Measurements from ENCODE around the gene HSPA1B. TPM values are rescaled to one million over a fixed set of nuclear protein-coding genes. Genes with fewer than 3 reads are reported as not detected.

The HSPA1B gene
- 101 and 110 TPM in 2 replicates for total RNA-seq

DNA sequence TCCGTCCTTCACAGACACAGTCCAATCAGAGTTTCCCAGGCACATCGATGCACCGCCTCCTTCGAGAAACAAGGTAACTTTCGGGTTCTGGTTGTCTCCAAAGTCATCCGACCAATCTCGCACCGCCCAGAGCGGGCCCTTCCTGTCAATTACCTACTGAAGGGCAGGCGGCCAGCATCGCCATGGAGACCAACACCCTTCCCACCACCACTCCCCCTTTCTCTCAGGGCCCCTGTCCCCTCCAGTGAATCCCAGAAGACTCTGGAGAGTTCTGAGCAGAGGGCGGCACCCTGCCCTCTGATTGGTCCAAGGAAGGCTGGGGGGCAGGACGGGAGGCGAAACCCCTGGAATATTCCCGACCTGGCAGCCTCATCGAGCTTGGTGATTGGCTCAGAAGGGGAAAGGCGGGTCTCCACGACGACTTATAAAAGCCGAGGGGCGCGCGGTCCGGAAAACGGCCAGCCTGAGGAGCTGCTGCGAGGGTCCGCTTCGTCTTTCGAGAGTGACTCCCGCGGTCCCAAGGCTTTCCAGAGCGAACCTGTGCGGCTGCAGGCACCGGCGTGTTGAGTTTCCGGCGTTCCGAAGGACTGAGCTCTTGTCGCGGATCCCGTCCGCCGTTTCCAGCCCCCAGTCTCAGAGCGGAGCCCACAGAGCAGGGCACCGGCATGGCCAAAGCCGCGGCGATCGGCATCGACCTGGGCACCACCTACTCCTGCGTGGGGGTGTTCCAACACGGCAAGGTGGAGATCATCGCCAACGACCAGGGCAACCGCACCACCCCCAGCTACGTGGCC is at the start of gene HSPA1B:
TSS of gene HSPA1B (plus strand) at position 453 of the 794 bp plus-strand sequence. CDS start at position 666, 213 bp downstream.

DNA sequence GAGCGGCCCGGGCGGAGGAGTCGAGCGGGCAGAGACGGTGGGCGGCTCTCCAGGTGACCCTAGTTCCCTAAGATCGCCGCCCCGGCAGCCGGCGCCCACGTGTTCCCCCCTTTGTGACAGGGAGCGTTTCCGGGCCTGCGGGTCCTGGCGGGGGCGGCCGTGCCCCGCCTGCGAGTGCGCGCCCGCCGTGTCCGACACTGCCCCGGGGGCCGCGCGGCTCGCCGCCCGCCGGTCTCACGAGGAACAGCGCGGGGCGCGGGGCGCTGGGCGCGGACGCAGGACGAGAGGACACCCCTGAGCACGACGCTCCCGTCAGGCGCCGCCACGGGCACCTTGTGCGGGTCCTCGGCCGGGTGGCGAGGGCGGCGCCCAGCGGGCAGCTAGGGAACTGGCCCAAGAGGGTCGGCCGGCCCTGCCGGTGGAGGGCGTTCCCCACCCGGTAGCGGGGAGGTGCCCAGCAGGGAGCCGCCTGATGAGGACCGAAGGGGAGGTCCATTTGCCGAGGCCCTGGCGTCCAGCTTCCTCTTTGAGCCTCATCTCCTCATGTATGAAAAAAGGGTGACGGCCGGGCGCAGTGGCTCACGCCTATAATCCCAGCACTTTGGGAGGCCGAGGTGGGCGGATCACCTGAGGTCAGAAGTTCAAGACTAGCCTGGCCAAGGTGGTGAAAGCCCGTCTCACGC is 31.8 kb upstream of the HSPA1B start, which contains the start of gene VARS1:
TSS of gene VARS1 (minus strand) at position 137 of the 683 bp plus-strand sequence. CDS start 535 bp downstream, outside the sequence.

DNA sequence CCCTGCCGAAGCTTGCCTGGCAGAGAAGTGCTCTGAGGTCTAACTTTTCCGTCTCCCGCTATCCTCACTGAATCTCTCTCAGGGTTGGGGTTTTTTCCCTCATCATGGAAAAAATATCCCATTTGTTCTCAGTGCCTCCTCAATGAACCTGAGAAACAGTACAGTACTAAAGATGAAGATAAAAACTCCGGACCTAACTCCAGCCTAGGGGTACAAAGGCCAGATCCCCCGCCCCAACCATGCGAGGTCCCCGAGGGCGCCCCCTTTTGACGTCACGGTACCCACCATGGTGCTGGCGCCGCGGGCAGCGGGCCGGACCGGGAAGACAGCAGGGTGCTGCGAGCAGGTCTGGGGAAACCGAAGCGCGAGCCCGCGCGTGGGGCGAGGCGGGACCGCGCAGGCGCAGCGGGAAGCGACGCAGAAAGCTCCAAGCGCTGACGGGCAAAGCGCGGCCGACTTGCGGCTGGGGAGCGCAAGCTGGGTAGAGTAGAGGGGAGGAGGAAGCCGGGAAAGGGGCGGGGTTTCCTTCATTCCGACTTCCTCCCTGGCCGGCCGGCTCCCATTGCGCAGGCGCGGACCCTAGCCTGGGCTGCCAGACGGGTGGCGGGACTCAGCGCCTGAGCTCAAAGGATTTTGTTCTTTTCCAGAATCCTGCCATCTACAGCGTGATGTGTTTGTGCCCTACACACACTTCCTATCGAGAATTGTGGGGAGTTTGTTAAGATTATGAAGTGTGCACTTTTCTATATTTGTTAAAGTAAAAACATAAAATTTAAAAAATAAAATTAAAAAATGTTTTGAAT is 20.9 kb upstream of the HSPA1B start, which contains the start of gene LSM2:
TSS of gene LSM2 (minus strand) at position 497 of the 803 bp plus-strand sequence. CDS start at position 288, 209 bp downstream.

DNA sequence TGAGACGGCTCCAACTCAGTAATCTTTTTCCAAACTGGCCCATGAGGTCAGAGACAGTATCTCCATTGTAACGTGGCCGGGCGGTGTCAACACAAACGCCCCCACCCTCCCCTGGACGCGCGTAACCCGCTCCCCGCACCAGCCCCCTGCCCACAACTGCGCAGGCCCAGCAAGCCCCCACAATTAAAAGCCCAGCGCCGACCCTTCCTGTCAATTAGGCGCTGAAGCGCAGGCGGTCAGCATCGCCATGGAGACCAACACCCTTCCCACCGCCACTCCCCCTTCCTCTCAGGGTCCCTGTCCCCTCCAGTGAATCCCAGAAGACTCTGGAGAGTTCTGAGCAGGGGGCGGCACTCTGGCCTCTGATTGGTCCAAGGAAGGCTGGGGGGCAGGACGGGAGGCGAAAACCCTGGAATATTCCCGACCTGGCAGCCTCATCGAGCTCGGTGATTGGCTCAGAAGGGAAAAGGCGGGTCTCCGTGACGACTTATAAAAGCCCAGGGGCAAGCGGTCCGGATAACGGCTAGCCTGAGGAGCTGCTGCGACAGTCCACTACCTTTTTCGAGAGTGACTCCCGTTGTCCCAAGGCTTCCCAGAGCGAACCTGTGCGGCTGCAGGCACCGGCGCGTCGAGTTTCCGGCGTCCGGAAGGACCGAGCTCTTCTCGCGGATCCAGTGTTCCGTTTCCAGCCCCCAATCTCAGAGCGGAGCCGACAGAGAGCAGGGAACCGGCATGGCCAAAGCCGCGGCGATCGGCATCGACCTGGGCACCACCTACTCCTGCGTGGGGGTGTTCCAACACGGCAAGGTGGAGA is 12.3 kb upstream of the HSPA1B start, which contains the start of the genes HSPA1A and HSPA1L:
TSS of gene HSPA1A (plus strand) at position 519 of the 814 bp plus-strand sequence. CDS start at position 733, 214 bp downstream.
TSS of gene HSPA1L (minus strand) at position 259 of the 814 bp plus-strand sequence. CDS start 3,311 bp downstream, outside the sequence.

DNA sequence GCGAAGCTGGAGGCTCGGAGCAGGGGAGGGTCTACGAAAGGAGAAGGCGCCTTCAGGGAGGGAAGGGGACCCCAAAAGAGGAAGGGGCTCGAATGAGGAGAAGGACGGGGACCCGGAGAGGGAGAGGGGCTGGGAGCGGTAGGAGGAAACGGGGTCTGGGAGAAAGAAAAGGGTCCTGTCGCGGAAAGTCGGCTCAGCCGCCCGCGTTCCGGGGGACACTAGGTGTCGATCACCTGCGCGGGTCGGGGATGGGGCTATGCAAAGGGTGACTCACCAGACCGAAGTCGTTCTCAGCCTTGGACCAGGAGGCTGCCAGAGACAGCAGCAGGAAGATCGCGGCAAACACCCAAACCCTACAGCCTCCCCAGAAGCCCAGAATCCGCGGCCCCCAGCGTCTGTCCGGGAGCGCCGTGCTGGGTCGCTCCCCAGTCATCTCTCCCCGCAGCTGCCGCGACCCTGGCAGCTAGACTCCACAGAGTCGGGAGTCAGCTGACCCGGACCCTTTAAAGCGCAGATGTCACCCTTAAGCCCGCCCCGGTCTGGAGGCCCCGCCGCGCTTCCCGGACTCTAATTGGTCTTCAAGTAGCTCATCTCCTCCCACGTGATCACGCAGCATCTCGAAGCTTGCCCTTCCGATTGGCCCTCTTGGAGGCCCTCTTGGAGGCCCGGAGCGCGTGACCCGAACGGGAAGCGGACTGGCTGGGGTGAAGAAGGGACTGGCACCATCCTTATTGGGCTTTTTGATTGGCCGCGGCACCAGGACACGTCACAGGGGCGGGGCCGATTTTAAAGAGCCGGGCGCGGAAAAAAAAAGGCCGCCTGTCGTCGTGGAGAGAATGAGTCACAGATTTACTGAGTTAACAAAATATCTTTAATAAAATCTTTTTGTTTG is 35.1 kb downstream of the HSPA1B start, which contains the start of gene NEU1:
TSS of gene NEU1 (minus strand) at position 478 of the 892 bp plus-strand sequence. CDS start at position 433, 45 bp downstream.

DNA sequence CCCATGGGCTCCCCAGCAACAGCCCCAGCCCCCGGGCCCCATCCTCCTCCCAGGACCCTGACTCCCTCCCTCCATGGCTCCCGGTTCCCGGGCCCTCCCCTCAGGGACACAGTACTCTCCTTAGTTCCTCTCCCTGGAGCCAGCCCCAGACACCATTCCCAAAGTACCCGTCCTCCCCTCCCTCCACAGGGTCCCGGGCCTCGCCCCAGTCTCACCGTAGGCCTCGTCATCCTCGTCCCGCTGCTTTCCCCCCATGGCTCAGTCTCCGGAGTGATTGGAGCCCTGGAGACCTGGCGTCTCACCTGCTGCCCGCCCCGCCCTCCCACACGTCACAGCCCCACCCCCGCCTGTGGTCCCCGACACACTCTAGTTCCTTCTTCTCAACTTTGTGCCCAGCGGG is 51.2 kb downstream of the HSPA1B start, which contains the start of gene SLC44A4:
TSS of gene SLC44A4 (minus strand) at position 272 of the 400 bp plus-strand sequence. CDS start at position 255, 17 bp downstream.

Other genes starting within 250 kb of the HSPA1B start
- gene LTB, start 245.3 kb upstream of the HSPA1B start, total RNA-seq: not detected in 2 replicates
- not detected in 2 replicates for gene LST1, start 241.5 kb upstream of the HSPA1B start, total RNA-seq
- gene NCR3, start 234.7 kb upstream of the HSPA1B start, total RNA-seq: not detected in 2 replicates
- not detected in 2 replicates for gene AIF1, start 212.5 kb upstream of the HSPA1B start, total RNA-seq
- gene PRRC2A, start 207.0 kb upstream of the HSPA1B start, total RNA-seq: 66.0 and 73.3 TPM in 2 replicates
- 169 and 177 TPM in 2 replicates for gene BAG6, start 175.1 kb upstream of the HSPA1B start, total RNA-seq
- 2.0 and 2.3 TPM in 2 replicates for gene APOM, start 171.8 kb upstream of the HSPA1B start, total RNA-seq
- 18.5 and 21.9 TPM in 2 replicates for gene C6orf47, start 167.0 kb upstream of the HSPA1B start, total RNA-seq
- 21.4 and 23.7 TPM in 2 replicates for gene GPANK1, start 162.7 kb upstream of the HSPA1B start, total RNA-seq
- 208 and 235 TPM in 2 replicates for gene CSNK2B, start 161.7 kb upstream of the HSPA1B start, total RNA-seq
- 0.44 and 0.50 TPM in 2 replicates for gene LY6G5B, start 157.8 kb upstream of the HSPA1B start, total RNA-seq
- gene LY6G5C, start 146.7 kb upstream of the HSPA1B start, total RNA-seq: 0.34 TPM in 1 of 2 replicates, not detected in the other
- gene ABHD16A, start 124.4 kb upstream of the HSPA1B start, total RNA-seq: 19.1 and 24.3 TPM in 2 replicates
- not detected in 2 replicates for gene LY6G6F, start 120.9 kb upstream of the HSPA1B start, total RNA-seq
- not detected in 2 replicates for gene LY6G6D, start 112.4 kb upstream of the HSPA1B start, total RNA-seq
- gene LY6G6C, start 106.0 kb upstream of the HSPA1B start, total RNA-seq: not detected in 2 replicates
- gene MPIG6B, start 104.4 kb upstream of the HSPA1B start, total RNA-seq: 0.06 TPM in 1 of 2 replicates, not detected in the other
- gene DDAH2, start 98.4 kb upstream of the HSPA1B start, total RNA-seq: 48.5 and 60.7 TPM in 2 replicates
- gene CLIC1, start 91.2 kb upstream of the HSPA1B start, total RNA-seq: 293 and 305 TPM in 2 replicates
- 1.6 and 4.2 TPM in 2 replicates for gene MSH5, start 87.7 kb upstream of the HSPA1B start, total RNA-seq
- 0.44 and 0.50 TPM in 2 replicates for gene SAPCD1, start 65.1 kb upstream of the HSPA1B start, total RNA-seq
- gene VWA7, start 50.4 kb upstream of the HSPA1B start, total RNA-seq: 0.10 and 0.12 TPM in 2 replicates
- gene VARS1, start 32.0 kb upstream of the HSPA1B start, total RNA-seq: 54.7 and 63.3 TPM in 2 replicates
- 36.0 and 38.2 TPM in 2 replicates for gene LSM2, start 20.8 kb upstream of the HSPA1B start, total RNA-seq
- gene HSPA1L, start 12.5 kb upstream of the HSPA1B start, total RNA-seq: 0.62 and 1.7 TPM in 2 replicates
- gene HSPA1A, start 12.2 kb upstream of the HSPA1B start, total RNA-seq: 93.9 and 97.6 TPM in 2 replicates
- 36.7 and 43.2 TPM in 2 replicates for gene NEU1, start 35.1 kb downstream of the HSPA1B start, total RNA-seq
- gene SLC44A4, start 51.3 kb downstream of the HSPA1B start, total RNA-seq: not detected in 2 replicates
- 29.5 and 47.8 TPM in 2 replicates for gene EHMT2, start 70.0 kb downstream of the HSPA1B start, total RNA-seq
- 2.1 and 2.5 TPM in 2 replicates for gene ZBTB12, start 74.3 kb downstream of the HSPA1B start, total RNA-seq
- gene C2, start 100.0 kb downstream of the HSPA1B start, total RNA-seq: 10.4 and 16.9 TPM in 2 replicates
- 47.7 and 56.5 TPM in 2 replicates for gene CFB, start 118.4 kb downstream of the HSPA1B start, total RNA-seq
- gene NELFE, start 131.2 kb downstream of the HSPA1B start, total RNA-seq: 55.8 and 57.5 TPM in 2 replicates
- 24.6 and 28.9 TPM in 2 replicates for gene SKIC2, start 131.4 kb downstream of the HSPA1B start, total RNA-seq
- 11.5 and 15.8 TPM in 2 replicates for gene DXO, start 144.4 kb downstream of the HSPA1B start, total RNA-seq
- 39.7 and 65.0 TPM in 2 replicates for gene C4A, start 154.3 kb downstream of the HSPA1B start, total RNA-seq
- 25.2 and 46.6 TPM in 2 replicates for gene C4B, start 187.1 kb downstream of the HSPA1B start, total RNA-seq
- 0.15 TPM in 1 of 2 replicates, not detected in the other for gene CYP21A2, start 210.7 kb downstream of the HSPA1B start, total RNA-seq

Measured in cardiac ventricle fibroblast (primary cell).